OCI-LY1 (cell line): Measurements from ENCODE around the gene TSR3.

Source experiments
- H2AFZ ChIP-seq: fragments of 200-600 bp; sonication (generic), shearing (Covaris generic); 2 replicates; pipeline ENCODE4 v1.6.0; 2014; ENCODE audit warnings: antibody characterized with exemption, mild to moderate bottlenecking, low read length
- H3F3A ChIP-seq: fragments of 200-600 bp; sonication (generic), shearing (Covaris generic); 2 replicates; pipeline ENCODE4 v1.6.0; 2014; ENCODE audit warnings: mild to moderate bottlenecking, antibody characterized with exemption, low read length, moderate library complexity; ENCODE audit not compliant: insufficient read depth
- H3K27ac ChIP-seq: fragments of 200-600 bp; sonication (generic); 2 replicates; pipeline ENCODE4 v1.5.1; 2014; ENCODE audit warnings: low read length, mixed run types, mild to moderate bottlenecking, low read depth; ENCODE audit not compliant: poor library complexity, severe bottlenecking
- H3K27me3 ChIP-seq: fragments of 200-600 bp; sonication (generic); 2 replicates; pipeline ENCODE4 v1.6.0; 2014; ENCODE audit warnings: antibody characterized with exemption, mild to moderate bottlenecking, low read length, moderate library complexity; ENCODE audit not compliant: insufficient read depth
- H3K36me3 ChIP-seq: fragments of 200-600 bp; sonication (generic); 2 replicates; pipeline ENCODE4 v1.6.1; 2014; ENCODE audit warnings: mild to moderate bottlenecking, antibody characterized with exemption, low read length, moderate library complexity, mixed read lengths; ENCODE audit not compliant: insufficient read depth
- H3K4me1 ChIP-seq: fragments of 200-600 bp; sonication (generic); 2 replicates; pipeline ENCODE4 v1.5.1; 2014; ENCODE audit warnings: mild to moderate bottlenecking, low read length, moderate library complexity; ENCODE audit not compliant: insufficient read depth, severe bottlenecking
- H3K4me2 ChIP-seq: fragments of 200-600 bp; sonication (generic), shearing (Covaris generic); 2 replicates; pipeline ENCODE4 v1.6.1; 2014; ENCODE audit warnings: low read length
- H3K4me3 ChIP-seq: fragments of 200-600 bp; sonication (generic); 2 replicates; pipeline ENCODE4 v1.5.1; 2014; ENCODE audit warnings: low read length, low read depth, mild to moderate bottlenecking, mixed read lengths; ENCODE audit not compliant: poor library complexity, severe bottlenecking
- H3K79me2 ChIP-seq: fragments of 200-600 bp; shearing (Covaris generic); 2 replicates; pipeline ENCODE4 v1.6.1; 2016; ENCODE audit warnings: mixed run types, low read length, mixed read lengths; ENCODE audit not compliant: insufficient read depth
- H3K9ac ChIP-seq: fragments of 200-600 bp; sonication (generic), shearing (Covaris generic); 2 replicates; pipeline ENCODE4 v1.6.1; 2014; ENCODE audit warnings: mild to moderate bottlenecking, low read length, mixed read lengths
- H3K9me2 ChIP-seq: fragments of 200-600 bp; sonication (generic), shearing (Covaris generic); 2 replicates; pipeline ENCODE4 v1.6.1; 2014; ENCODE audit warnings: low read depth, mild to moderate bottlenecking, low read length, mixed read lengths
- H3K9me3 ChIP-seq: fragments of 200-600 bp; shearing (Covaris generic); 2 replicates; pipeline ENCODE4 v1.6.1; 2014; ENCODE audit warnings: low read length, mixed read lengths
- H4K20me1 ChIP-seq: fragments of 200-600 bp; sonication (generic), shearing (Covaris generic); 2 replicates; pipeline ENCODE4 v1.6.0; 2016; ENCODE audit warnings: mild to moderate bottlenecking, low read length; ENCODE audit not compliant: insufficient read depth
- EZH2 ChIP-seq: fragments of 200-600 bp; sonication (generic), shearing (Covaris generic); IDR thresholded peaks from 2 replicates; pipeline ENCODE4 v1.8.0; 2017; ENCODE audit warnings: borderline replicate concordance, mixed run types, mild to moderate bottlenecking, antibody characterized with exemption, low read length, moderate library complexity, mixed read lengths
- TF ChIP-seq, protein P1 (sequence below): fragments of 200-600 bp; sonication (generic), shearing (Covaris generic); IDR thresholded peaks from 2 replicates; pipeline ENCODE4 v1.5.1; 2017; ENCODE audit warnings: mild to moderate bottlenecking, antibody characterized with exemption, low read length, moderate library complexity, mixed read lengths

TSR3 gene

DNA sequence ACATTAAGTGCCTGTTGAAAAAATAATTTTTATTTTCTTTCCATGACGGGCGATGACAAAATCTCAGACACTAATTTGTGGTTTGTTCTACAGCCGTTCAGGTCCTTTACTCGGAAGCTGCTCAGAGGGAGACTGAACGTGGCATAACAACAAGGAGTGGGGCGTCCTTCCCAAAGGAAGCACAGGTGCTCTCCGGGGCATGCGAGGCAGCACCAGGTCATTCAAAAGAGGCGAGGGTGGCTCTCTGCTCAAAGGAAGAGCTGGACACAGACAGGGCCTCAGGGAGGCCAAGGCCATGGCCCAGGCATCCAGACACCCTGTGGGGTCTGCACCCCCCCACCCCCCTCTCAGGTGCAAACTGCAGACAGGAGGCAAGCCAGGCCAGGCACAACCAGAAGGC, 46.7 kb upstream of the TSR3 start:
- H3F3A ChIP-seq, result no peaks in the 10 kb centered on the region
- no peak overlapping the region for H3K4me2 ChIP-seq
- no peaks in the 10 kb centered on the region for H3K9me3 ChIP-seq
- TF ChIP-seq, protein P1, sequence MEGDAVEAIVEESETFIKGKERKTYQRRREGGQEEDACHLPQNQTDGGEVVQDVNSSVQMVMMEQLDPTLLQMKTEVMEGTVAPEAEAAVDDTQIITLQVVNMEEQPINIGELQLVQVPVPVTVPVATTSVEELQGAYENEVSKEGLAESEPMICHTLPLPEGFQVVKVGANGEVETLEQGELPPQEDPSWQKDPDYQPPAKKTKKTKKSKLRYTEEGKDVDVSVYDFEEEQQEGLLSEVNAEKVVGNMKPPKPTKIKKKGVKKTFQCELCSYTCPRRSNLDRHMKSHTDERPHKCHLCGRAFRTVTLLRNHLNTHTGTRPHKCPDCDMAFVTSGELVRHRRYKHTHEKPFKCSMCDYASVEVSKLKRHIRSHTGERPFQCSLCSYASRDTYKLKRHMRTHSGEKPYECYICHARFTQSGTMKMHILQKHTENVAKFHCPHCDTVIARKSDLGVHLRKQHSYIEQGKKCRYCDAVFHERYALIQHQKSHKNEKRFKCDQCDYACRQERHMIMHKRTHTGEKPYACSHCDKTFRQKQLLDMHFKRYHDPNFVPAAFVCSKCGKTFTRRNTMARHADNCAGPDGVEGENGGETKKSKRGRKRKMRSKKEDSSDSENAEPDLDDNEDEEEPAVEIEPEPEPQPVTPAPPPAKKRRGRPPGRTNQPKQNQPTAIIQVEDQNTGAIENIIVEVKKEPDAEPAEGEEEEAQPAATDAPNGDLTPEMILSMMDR, result no peak
- TF ChIP-seq EZH2, result no peak
- no peak overlapping the region for H3K27ac ChIP-seq
- H4K20me1 ChIP-seq, result no peaks in the 10 kb centered on the region
- no peaks in the 10 kb centered on the region for H3K9me2 ChIP-seq
- H3K79me2 ChIP-seq, result no peaks in the 10 kb centered on the region
- no peaks in the 10 kb centered on the region for H3K27me3 ChIP-seq
- no peak overlapping the region for H3K4me3 ChIP-seq
- no peak overlapping the region for H2AFZ ChIP-seq
- H3K36me3 ChIP-seq, result peaks cover 40% of the 10 kb centered on the region
- H3K9ac ChIP-seq, result no peak overlapping the region
- no peaks in the 10 kb centered on the region for H3K4me1 ChIP-seq

DNA sequence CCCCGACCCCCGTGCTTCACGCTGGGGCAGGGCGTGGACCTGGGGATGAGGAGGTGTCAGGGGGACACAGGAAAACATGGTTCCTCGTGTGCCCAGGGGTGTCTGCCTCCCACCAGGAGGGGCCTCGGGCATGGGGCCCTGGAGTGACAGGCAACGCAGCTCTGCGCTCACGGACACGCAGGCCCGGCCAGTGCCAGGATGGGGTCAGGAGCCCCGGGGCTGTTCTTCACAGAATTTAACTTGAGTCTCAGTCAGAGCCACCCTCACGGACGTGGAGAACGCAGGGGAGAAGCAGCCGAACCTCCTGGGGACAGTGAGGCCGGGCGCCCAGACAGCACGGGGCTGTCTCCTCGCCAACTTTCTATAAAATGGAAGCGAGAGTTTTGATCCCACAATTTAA, 46.1 kb upstream of the TSR3 start:
- no peak overlapping the region for H3K4me2 ChIP-seq
- no peaks in the 10 kb centered on the region for H3K9me2 ChIP-seq
- no peak overlapping the region for H3K9ac ChIP-seq
- no peak overlapping the region for H2AFZ ChIP-seq
- no peaks in the 10 kb centered on the region for H3K9me3 ChIP-seq
- H3K36me3 ChIP-seq, result peaks cover 41% of the 10 kb centered on the region
- no peaks in the 10 kb centered on the region for H3K4me1 ChIP-seq
- no peak overlapping the region for H3K27ac ChIP-seq
- no peaks in the 10 kb centered on the region for H3F3A ChIP-seq
- H3K4me3 ChIP-seq, result no peak overlapping the region
- no peak for TF ChIP-seq EZH2
- TF ChIP-seq, protein P1, result no peak
- no peaks in the 10 kb centered on the region for H4K20me1 ChIP-seq
- no peaks in the 10 kb centered on the region for H3K27me3 ChIP-seq
- H3K79me2 ChIP-seq, result no peaks in the 10 kb centered on the region

DNA sequence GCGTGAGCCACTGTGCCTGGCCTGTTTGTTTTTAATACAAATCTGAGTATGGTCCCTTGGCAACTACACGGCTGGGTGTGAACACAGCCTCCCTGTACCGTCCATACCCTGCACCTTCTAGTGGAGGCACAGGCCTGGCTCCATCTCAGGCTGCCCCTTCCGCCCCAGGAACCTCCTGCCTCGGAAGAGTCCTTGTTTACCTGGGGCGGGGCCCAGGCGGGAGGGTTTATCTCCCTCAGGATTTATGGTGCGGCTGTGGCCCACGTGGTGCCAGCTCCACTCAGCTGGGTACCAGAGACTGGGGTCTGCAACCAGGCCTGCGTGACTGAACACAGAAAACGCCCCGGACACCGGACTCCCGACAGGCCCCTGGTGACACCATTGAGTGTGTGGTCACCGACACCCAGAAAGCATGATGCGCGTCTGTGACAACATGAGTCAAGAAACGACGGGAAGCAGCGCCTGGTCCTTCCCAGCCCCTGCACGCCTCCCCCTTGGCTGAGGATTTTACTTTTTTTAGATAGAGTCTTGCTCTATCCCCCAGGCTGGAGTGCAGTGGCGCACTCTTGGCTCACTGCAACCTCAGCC, 43.9 kb upstream of the TSR3 start:
- Histone ChIP-seq H3K4me2 (no peak overlapping the region), H3K4me3 (no peak overlapping the region), H3K4me1 (no peaks in the 10 kb centered on the region), H3K27me3 (no peaks in the 10 kb centered on the region), H3K79me2 (no peaks in the 10 kb centered on the region), H3F3A (no peaks in the 10 kb centered on the region), H3K27ac (no peak overlapping the region), H3K36me3 (peaks cover 25% of the 10 kb centered on the region; the same call in 1 of the 2 replicates), H4K20me1 (no peaks in the 10 kb centered on the region), H3K9me3 (no peaks in the 10 kb centered on the region), H2AFZ (no peak overlapping the region), H3K9ac (no peak overlapping the region), H3K9me2 (no peaks in the 10 kb centered on the region)
- TF ChIP-seq EZH2, result no peak
- TF ChIP-seq, protein P1, result no peak
